IMR-90 (cell line): ENCODE data around the gene OR5L2. TPM values are rescaled to one million over a fixed set of nuclear protein-coding genes. Genes with fewer than 3 reads are reported as not detected.

Experiments
- ATAC-seq: fragments of 200-7000 bp; cut with Tn5 transposase; 2 replicates; pipeline ENCODE4 v1.9.1; 2020; ENCODE audit warnings: low read depth, mild to moderate bottlenecking, moderate library complexity
- BruUV-seq: library from RNA; stranded (reverse); fragments of 400-500 nt; replicated peaks from 2 replicates; lab custom pipeline; 2021; lab: Mats Ljungman, UMichigan
- CTCF ChIA-PET: fragments of 300-600 bp; formaldehyde crosslinking; extraction: SDS; loops from one replicate; lab custom pipeline; 2021; ENCODE audit warnings: antibody characterized with exemption; lab: Yijun Ruan, JAX
- POLR2A ChIA-PET: fragments of 300-600 bp; sonication (Branson Sonifier 250); formaldehyde crosslinking; loops from one replicate; lab custom pipeline; 2022; ENCODE audit warnings: antibody characterized with exemption; ENCODE audit not compliant: unreplicated experiment; lab: Charles Lee
- DNase-seq: peaks from one replicate; pipeline ENCODE4 v3.0.0; 2013
- H2AFZ ChIP-seq: replicated peaks from 2 replicates; pipeline ENCODE3; 2013; ENCODE audit warnings: low read length, mild to moderate bottlenecking; ENCODE audit not compliant: poor library complexity
- H2AK5ac ChIP-seq: 2 replicates; pipeline ENCODE4 v1.6.1; 2013; ENCODE audit warnings: low read depth, low read length, inconsistent platforms
- H2AK9ac ChIP-seq: replicated peaks from 2 replicates; pipeline ENCODE3; 2013; ENCODE audit warnings: mild to moderate bottlenecking, low read depth, low read length, moderate library complexity; ENCODE audit not compliant: poor library complexity
- H2BK120ac ChIP-seq: 2 replicates; pipeline ENCODE4 v1.6.1; 2013; ENCODE audit warnings: low read depth, low read length, inconsistent platforms
- H2BK15ac ChIP-seq: 3 replicates; pipeline ENCODE4 v1.6.1; 2013; ENCODE audit warnings: low read depth, low read length, inconsistent platforms
- H2BK20ac ChIP-seq: 2 replicates; pipeline ENCODE4 v1.6.1; 2013; ENCODE audit warnings: low read depth, mild to moderate bottlenecking, inconsistent platforms, low read length, moderate library complexity
- H2BK5ac ChIP-seq: 2 replicates; pipeline ENCODE4 v1.6.1; 2013; ENCODE audit warnings: mild to moderate bottlenecking, low read depth, low read length, inconsistent platforms; ENCODE audit not compliant: poor library complexity, severe bottlenecking
- H3K14ac ChIP-seq: replicated peaks from 2 replicates; pipeline ENCODE4 v1.6.1; 2013; ENCODE audit warnings: low read depth, low read length, inconsistent platforms
- H3K18ac ChIP-seq: 2 replicates; pipeline ENCODE4 v1.6.1; 2013; ENCODE audit warnings: low read depth, low read length, control low read depth
- H3K23ac ChIP-seq: 2 replicates; pipeline ENCODE4 v1.6.1; 2013; ENCODE audit warnings: low read depth, low read length, inconsistent platforms
- H3K27ac ChIP-seq: 2 replicates; pipeline ENCODE4 v1.5.1; 2013; ENCODE audit warnings: mild to moderate bottlenecking, control low read depth, low read length; ENCODE audit not compliant: insufficient read depth
- H3K27me3 ChIP-seq: 2 replicates; pipeline ENCODE4 v1.6.1; 2013; ENCODE audit warnings: low read length; ENCODE audit not compliant: control insufficient read depth, insufficient read depth
- H3K36me3 ChIP-seq: 2 replicates; pipeline ENCODE4 v1.6.1; 2013; ENCODE audit warnings: low read length, mixed read lengths; ENCODE audit not compliant: control insufficient read depth, insufficient read depth
- H3K4ac ChIP-seq: 2 replicates; pipeline ENCODE4 v1.6.1; 2013; ENCODE audit warnings: low read depth, low read length, inconsistent platforms
- H3K4me1 ChIP-seq: 2 replicates; pipeline ENCODE4 v1.6.1; 2013; ENCODE audit warnings: low read length, mixed read lengths; ENCODE audit not compliant: control insufficient read depth, insufficient read depth
- H3K4me2 ChIP-seq: 2 replicates; pipeline ENCODE4 v1.6.1; 2013; ENCODE audit warnings: low read depth, mild to moderate bottlenecking, control low read depth, low read length, moderate library complexity
- H3K4me3 ChIP-seq: 2 replicates; pipeline ENCODE4 v1.5.1; 2013; ENCODE audit warnings: low read depth, mild to moderate bottlenecking, control low read depth, low read length, moderate library complexity; ENCODE audit not compliant: insufficient read depth
- H3K56ac ChIP-seq: 2 replicates; pipeline ENCODE4 v1.6.1; 2013; ENCODE audit warnings: low read length, inconsistent platforms; ENCODE audit not compliant: insufficient read depth; ENCODE audit errors: extremely low read depth
- H3K79me1 ChIP-seq, 2 experiments: 2 replicates each; pipeline ENCODE4 v1.6.1; 2013; ENCODE audit warnings: low read length in 2 of 2, inconsistent platforms in 1 of 2, low read depth in 1 of 2
- H3K9ac ChIP-seq: 2 replicates; pipeline ENCODE4 v1.6.1; 2013; ENCODE audit warnings: low read depth, low read length, control low read depth
- H3K9me1 ChIP-seq: 2 replicates; pipeline ENCODE4 v1.6.1; 2013; ENCODE audit warnings: low read length, inconsistent platforms; ENCODE audit not compliant: insufficient read depth
- H3K9me3 ChIP-seq: 2 replicates; pipeline ENCODE4 v1.6.1; 2013; ENCODE audit warnings: low read length; ENCODE audit not compliant: control insufficient read depth, insufficient read depth
- H4K20me1 ChIP-seq: 2 replicates; pipeline ENCODE4 v1.6.1; 2013; ENCODE audit warnings: low read length, inconsistent platforms; ENCODE audit not compliant: insufficient read depth
- H4K5ac ChIP-seq: 2 replicates; pipeline ENCODE4 v1.6.1; 2013; ENCODE audit warnings: mild to moderate bottlenecking, low read depth, low read length, control low read depth
- H4K8ac ChIP-seq, 2 experiments: 2 replicates each; pipeline ENCODE4 v1.6.1; 2013; ENCODE audit warnings: low read depth in 2 of 2, low read length in 2 of 2, control low read depth in 1 of 2, inconsistent platforms in 1 of 2
- H4K91ac ChIP-seq: 2 replicates; pipeline ENCODE4 v1.6.1; 2013; ENCODE audit warnings: low read depth, low read length, inconsistent platforms; ENCODE audit not compliant: insufficient read depth
- BHLHE40 ChIP-seq: fragments of 150-350 bp; IDR thresholded peaks from 2 replicates; pipeline ENCODE4 v1.6.1; 2016; ENCODE audit warnings: mild to moderate bottlenecking, low read depth, low read length
- CTCF ChIP-seq: conservative IDR thresholded peaks from 2 replicates; pipeline ENCODE4 v1.5.1; 2012; ENCODE audit warnings: mild to moderate bottlenecking, low read depth, low read length, improper control_type of control experiment
- MAFK ChIP-seq: IDR thresholded peaks from 2 replicates; pipeline ENCODE4 v1.6.1; 2012; ENCODE audit warnings: low read depth, low read length, improper control_type of control experiment
- MAZ ChIP-seq: IDR thresholded peaks from 2 replicates; pipeline ENCODE4 v1.6.1; 2012; ENCODE audit warnings: low read depth, mild to moderate bottlenecking, low read length, improper control_type of control experiment, moderate library complexity, borderline replicate concordance
- NFE2L2 ChIP-seq: fragments of 150-350 bp; IDR thresholded peaks from 2 replicates; pipeline ENCODE4 v1.6.1; 2016; ENCODE audit warnings: low read depth, mild to moderate bottlenecking, low read length
- RCOR1 ChIP-seq: IDR thresholded peaks from 2 replicates; pipeline ENCODE4 v1.6.1; 2012; ENCODE audit warnings: mild to moderate bottlenecking, low read length, improper control_type of control experiment; ENCODE audit not compliant: insufficient replicate concordance
- RFX5 ChIP-seq: IDR thresholded peaks from 2 replicates; pipeline ENCODE4 v1.8.0; 2012; ENCODE audit warnings: low read depth, mild to moderate bottlenecking, low read length, moderate library complexity
- SMC3 ChIP-seq: fragments of 150-350 bp; IDR thresholded peaks from 2 replicates; pipeline ENCODE4 v1.6.1; 2016; ENCODE audit warnings: low read depth, mild to moderate bottlenecking, antibody characterized with exemption, low read length, moderate library complexity
- WGBS, 2 experiments: methylation state at CpG; one replicate each; pipeline versions ENCODE4 v1.1.5 to v1.1.7; 2013; ENCODE audit warnings: missing lambda C conversion rate in 2 of 2; ENCODE audit not compliant: insufficient read length in 1 of 2; ENCODE audit errors: extremely low coverage in 2 of 2; 5-methylcytosine and 5-hydroxymethylcytosine counted together
- dilution Hi-C: fragments of 300-500 bp; cut with HindIII; formaldehyde crosslinking; loops from one replicate; pipeline ENCODE4 v1.14.3; 2018; ENCODE audit warnings: low sequenced_read_pairs; ENCODE audit not compliant: unreplicated experiment
- in situ Hi-C: fragments of 300-500 bp; cut with MboI; formaldehyde crosslinking; loops from 3 replicates; pipeline ENCODE4 v1.14.3; 2019; ENCODE audit warnings: low sequenced_read_pairs, inconsistent platforms, mixed read lengths
- intact Hi-C: fragments of 100-400 bp; cut with micrococcal nuclease; formaldehyde crosslinking; loops from 2 replicates; pipeline ENCODE4 v1.10.0; 2022
- polyA plus RNA-seq, 3 experiments: library from polyadenylated mRNA; depleted of rRNA; stranded (reverse); fragments of >200 nt; gene quantifications; 2 replicates each; pipeline ENCODE4 v1.2.3, GENCODE V29; 2012; ENCODE audit warnings: low replicate concordance in 1 of 3
- total RNA-seq: library from RNA; depleted of rRNA; stranded (reverse); fragments of >200 nt; gene quantifications from 2 replicates; pipeline ENCODE4 v1.2.3, GENCODE V29; 2012

OR5L2 gene
- total and polyA plus RNA-seq, 2 of the 4 experiments (the other 2 are of a cell fraction), result not detected

GRCh38 chr11:55806248-55806647, 20.8 kb upstream of the OR5L2 start:
- ChIA-PET CTCF (no interaction called here), POLR2A (no interaction called here)
- Histone ChIP-seq H2BK5ac (no peak overlapping the region), H4K91ac (no peak overlapping the region), H3K4ac (no peak overlapping the region), H3K18ac (no peak overlapping the region), H3K4me3 (no peak overlapping the region), H4K8ac (no peak overlapping the region), H3K79me1 (no peaks in the 10 kb centered on the region), H2AK9ac (no peak overlapping the region), H3K56ac (no peak overlapping the region), H2AK5ac (no peak overlapping the region), H4K20me1 (no peaks in the 10 kb centered on the region), H3K23ac (no peak overlapping the region), H2BK20ac (no peak overlapping the region), H2BK15ac (no peak overlapping the region), H3K9ac (no peak overlapping the region), H3K9me1 (no peaks in the 10 kb centered on the region), H3K27ac (no peak overlapping the region), H3K27me3 (no peaks in the 10 kb centered on the region), H2AFZ (no peak overlapping the region), H3K9me3 (peaks cover 4% of the 10 kb centered on the region; the same call in 1 of the 2 replicates), H2BK120ac (no peak overlapping the region), H3K36me3 (no peaks in the 10 kb centered on the region), H3K4me1 (no peaks in the 10 kb centered on the region), H3K14ac (no peak overlapping the region), H3K4me2 (no peak overlapping the region), H4K5ac (no peak overlapping the region)
- BruUV-seq, result no TSS peak
- in situ Hi-C loops (no loop called here), intact Hi-C loops (no loop called here), dilution Hi-C loops (no loop called here)
- no peak for ATAC-seq
- no CpG with 5 or more reads among the region's 1 CpG for WGBS, 2 experiments
- no peak for DNase-seq
- TF ChIP-seq RFX5, result no peak
- TF ChIP-seq NFE2L2, result no peak
- TF ChIP-seq RCOR1, result no peak
- TF ChIP-seq BHLHE40, result no peak
- TF ChIP-seq SMC3, result no peak
- TF ChIP-seq CTCF, result no peak
- no peak for TF ChIP-seq MAZ
- no peak for TF ChIP-seq MAFK
